Large intestine (tissue), 3 donors: Measurements from ENCODE around the gene CTSF. TPM values are rescaled to one million over a fixed set of nuclear protein-coding genes. Genes with fewer than 3 reads are reported as not detected.

Experiments used
- DNase-seq, 2 donors: peaks; one replicate each; pipeline versions ENCODE4 v3.0.0 to v3.0.0-alpha.2; 2013
- H3K27ac ChIP-seq: one replicate; pipeline ENCODE4 v1.5.1; 2013; ENCODE audit warnings: low read length
- H3K27me3 ChIP-seq: 2 replicates; pipeline ENCODE4 v1.6.1; 2013; ENCODE audit warnings: low read length; ENCODE audit not compliant: control insufficient read depth, insufficient read depth
- H3K36me3 ChIP-seq: 2 replicates; pipeline ENCODE4 v1.6.1; 2013; ENCODE audit warnings: low read length; ENCODE audit not compliant: control insufficient read depth, insufficient read depth
- H3K4me1 ChIP-seq: one replicate; pipeline ENCODE4 v1.6.1; 2013; ENCODE audit warnings: low read length; ENCODE audit not compliant: control insufficient read depth, insufficient read depth
- H3K4me3 ChIP-seq: one replicate; pipeline ENCODE4 v1.5.1; 2013; ENCODE audit warnings: low read length
- H3K9me3 ChIP-seq: one replicate; pipeline ENCODE4 v1.6.1; 2013; ENCODE audit warnings: mild to moderate bottlenecking, low read depth, low read length, moderate library complexity; ENCODE audit not compliant: control insufficient read depth
- WGBS: methylation state at CpG from one replicate; pipeline ENCODE4 v1.1.5; 2013; ENCODE audit warnings: low lambda C conversion rate; ENCODE audit not compliant: insufficient coverage; 5-methylcytosine and 5-hydroxymethylcytosine counted together
- polyA plus RNA-seq: library from polyadenylated mRNA; unstranded; fragments of 120-200 nt; gene quantifications from one replicate; pipeline ENCODE4 v1.2.1, GENCODE V29; 2013

Gene CTSF
- polyA plus RNA-seq, 1 donor = 11.9 TPM

GRCh38 chr11:66559866-66560676 lies 8.3 kb downstream of the CTSF start:
- DNase-seq = no peak
- 50% methylated on average over 2 of the region's 27 CpGs for WGBS
- no peak overlapping the region for H3K4me3 ChIP-seq
- H3K36me3 ChIP-seq = no peaks in the 10 kb centered on the region
- peaks cover 6% of the 10 kb centered on the region for H3K4me1 ChIP-seq
- peaks cover 2% of the 10 kb centered on the region for H3K9me3 ChIP-seq
- H3K27me3 ChIP-seq = peaks cover 25% of the 10 kb centered on the region
- no peak overlapping the region for H3K27ac ChIP-seq

- Histone ChIP-seq H3K4me3 (no peak overlapping the region), H3K4me1 (peaks cover 6% of the 10 kb centered on the region), H3K27ac (no peak overlapping the region), H3K27me3 (peaks cover 25% of the 10 kb centered on the region), H3K36me3 (no peaks in the 10 kb centered on the region), H3K9me3 (peaks cover 2% of the 10 kb centered on the region)
- peak in 1 of 2 donors; percentile 55 for DNase-seq
- WGBS = no CpG with 5 or more reads among the region's 50 CpGs
Observed at GRCh38 chr11:66559142-66559865, 9.1 kb downstream of the CTSF start.

- no peak for DNase-seq
- Histone ChIP-seq H3K36me3 (no peaks in the 10 kb centered on the region), H3K4me3 (no peak overlapping the region), H3K27ac (no peak overlapping the region), H3K9me3 (peaks cover 2% of the 10 kb centered on the region), H3K4me1 (peaks cover 6% of the 10 kb centered on the region), H3K27me3 (peaks cover 25% of the 10 kb centered on the region)
- WGBS = 100% methylated on average over 1 of the region's 24 CpGs
Observed at GRCh38 chr11:66557733-66558326, 10.6 kb downstream of the CTSF start.

GRCh38 chr11:66556086-66556485 lies 12.3 kb downstream of the CTSF start:
- no peak for DNase-seq
- Histone ChIP-seq H3K4me3 (no peak overlapping the region), H3K4me1 (peaks cover 6% of the 10 kb centered on the region), H3K36me3 (no peaks in the 10 kb centered on the region), H3K27me3 (peaks cover 25% of the 10 kb centered on the region), H3K27ac (no peak overlapping the region), H3K9me3 (peaks cover 2% of the 10 kb centered on the region)
- 100% methylated on average over 1 of the region's 7 CpGs for WGBS

GRCh38 chr11:66555416-66555815 lies 13.0 kb downstream of the CTSF start:
- no CpG with 5 or more reads among the region's 3 CpGs for WGBS
- DNase-seq = no peak
- Histone ChIP-seq H3K9me3 (peaks cover 2% of the 10 kb centered on the region), H3K27ac (no peak overlapping the region), H3K36me3 (no peaks in the 10 kb centered on the region), H3K4me3 (no peak overlapping the region), H3K4me1 (peaks cover 6% of the 10 kb centered on the region), H3K27me3 (peaks cover 25% of the 10 kb centered on the region)

GRCh38 chr11:66554602-66555001 lies 13.8 kb downstream of the CTSF start:
- DNase-seq = no peak
- no peak overlapping the region for H3K27ac ChIP-seq
- H3K9me3 ChIP-seq = peaks cover 2% of the 10 kb centered on the region
- H3K4me3 ChIP-seq = no peak overlapping the region
- peaks cover 6% of the 10 kb centered on the region for H3K4me1 ChIP-seq
- peaks cover 22% of the 10 kb centered on the region for H3K27me3 ChIP-seq
- no CpG with 5 or more reads among the region's 5 CpGs for WGBS
- H3K36me3 ChIP-seq = no peaks in the 10 kb centered on the region

- Histone ChIP-seq H3K4me1 (peaks cover 14% of the 10 kb centered on the region), H3K27me3 (peaks cover 8% of the 10 kb centered on the region), H3K9me3 (no peaks in the 10 kb centered on the region), H3K27ac (no peak overlapping the region), H3K4me3 (no peak overlapping the region), H3K36me3 (no peaks in the 10 kb centered on the region)
- DNase-seq = no peak
- WGBS = no CpG with 5 or more reads among the region's 4 CpGs
Observed at GRCh38 chr11:66550887-66551286, 17.5 kb downstream of the CTSF start.

- H3K27ac ChIP-seq = no peak overlapping the region
- H3K36me3 ChIP-seq = no peaks in the 10 kb centered on the region
- no peaks in the 10 kb centered on the region for H3K9me3 ChIP-seq
- H3K4me3 ChIP-seq = no peak overlapping the region
- peaks cover 8% of the 10 kb centered on the region for H3K27me3 ChIP-seq
- no CpG with 5 or more reads among the region's 3 CpGs for WGBS
- DNase-seq = no peak
- peaks cover 19% of the 10 kb centered on the region for H3K4me1 ChIP-seq
Observed at GRCh38 chr11:66549696-66550095, 18.7 kb downstream of the CTSF start.

GRCh38 chr11:66548774-66549630 lies 19.4 kb downstream of the CTSF start:
- WGBS = no CpG with 5 or more reads among the region's 16 CpGs
- no peaks in the 10 kb centered on the region for H3K36me3 ChIP-seq

GRCh38 chr11:66548041-66548440 lies 20.4 kb downstream of the CTSF start:
- Histone ChIP-seq H3K27ac (no peak overlapping the region), H3K36me3 (no peaks in the 10 kb centered on the region), H3K4me3 (no peak overlapping the region), H3K4me1 (peaks cover 28% of the 10 kb centered on the region), H3K27me3 (peaks cover 8% of the 10 kb centered on the region), H3K9me3 (no peaks in the 10 kb centered on the region)
- no peak for DNase-seq
- no CpG with 5 or more reads among the region's 11 CpGs for WGBS

More at GRCh38 chr11:66548774-66549630, 19.4 kb downstream of the CTSF start:
- Histone ChIP-seq H3K27ac (no peak overlapping the region), H3K4me3 (no peak overlapping the region), H3K4me1 (peaks cover 22% of the 10 kb centered on the region), H3K9me3 (no peaks in the 10 kb centered on the region), H3K27me3 (peaks cover 8% of the 10 kb centered on the region)
- DNase-seq = no peak
